Measurements from ENCODE around the gene MRM2.

The MRM2 gene

DNA sequence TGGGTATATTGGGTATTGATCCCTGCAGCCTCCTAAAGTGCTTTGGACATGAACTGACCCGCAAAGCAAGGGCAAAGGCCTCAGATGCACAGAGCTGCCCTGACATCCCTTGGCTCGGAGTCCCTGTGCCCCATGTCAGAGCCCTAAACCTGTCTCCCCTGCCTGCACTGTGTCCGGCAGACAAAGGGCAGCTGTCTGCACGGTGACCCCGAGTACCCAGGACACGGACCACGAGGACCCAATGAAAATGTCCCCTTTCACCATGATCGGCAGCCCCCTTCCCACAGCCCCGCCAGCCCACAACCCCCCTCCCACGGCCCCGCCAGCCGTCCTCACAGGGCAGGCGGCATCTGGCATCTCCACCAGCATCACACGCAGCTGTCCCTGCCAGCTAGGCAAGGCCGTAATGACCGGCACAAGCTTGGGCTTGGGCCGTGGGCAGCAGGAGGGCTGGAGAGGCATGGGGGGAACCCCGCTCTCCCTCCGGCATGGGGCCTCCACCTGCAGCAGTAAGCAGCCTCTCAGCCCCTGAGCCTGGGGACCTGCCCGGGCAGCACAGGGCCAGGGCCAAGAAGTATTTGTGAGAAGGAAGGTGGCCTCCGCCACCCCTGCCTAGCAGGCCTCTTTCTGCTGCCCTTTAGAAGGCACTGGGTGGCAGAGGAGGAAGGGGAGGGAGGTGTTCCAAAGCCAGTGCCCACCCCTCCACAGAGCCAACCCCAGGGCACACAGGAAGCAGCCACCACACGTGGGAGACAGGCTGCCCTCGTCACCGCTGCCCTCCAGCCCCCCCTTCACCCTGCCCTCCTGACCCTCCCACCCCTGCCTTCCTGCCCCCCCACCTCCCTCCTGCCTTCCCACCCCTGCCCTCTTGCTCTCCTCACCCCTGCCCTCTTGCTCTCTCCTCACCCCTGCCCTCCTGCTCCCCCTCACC is 10.1 kb upstream of the MRM2 start:
- TF ChIP-seq, protein P1, sequence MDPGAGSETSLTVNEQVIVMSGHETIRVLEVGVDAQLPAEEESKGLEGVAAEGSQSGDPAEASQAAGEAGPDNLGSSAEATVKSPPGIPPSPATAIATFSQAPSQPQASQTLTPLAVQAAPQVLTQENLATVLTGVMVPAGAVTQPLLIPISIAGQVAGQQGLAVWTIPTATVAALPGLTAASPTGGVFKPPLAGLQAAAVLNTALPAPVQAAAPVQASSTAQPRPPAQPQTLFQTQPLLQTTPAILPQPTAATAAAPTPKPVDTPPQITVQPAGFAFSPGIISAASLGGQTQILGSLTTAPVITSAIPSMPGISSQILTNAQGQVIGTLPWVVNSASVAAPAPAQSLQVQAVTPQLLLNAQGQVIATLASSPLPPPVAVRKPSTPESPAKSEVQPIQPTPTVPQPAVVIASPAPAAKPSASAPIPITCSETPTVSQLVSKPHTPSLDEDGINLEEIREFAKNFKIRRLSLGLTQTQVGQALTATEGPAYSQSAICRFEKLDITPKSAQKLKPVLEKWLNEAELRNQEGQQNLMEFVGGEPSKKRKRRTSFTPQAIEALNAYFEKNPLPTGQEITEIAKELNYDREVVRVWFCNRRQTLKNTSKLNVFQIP (CRISPR knock-in tag; IDR thresholded peaks at IDR 0.05; ENCODE audit: borderline replicate concordance, low read depth) = no peak
- TF ChIP-seq ZC3H10 (CRISPR knock-in tag; IDR thresholded peaks at IDR 0.05) = no peak
- TF ChIP-seq ZNF8 (CRISPR knock-in tag; IDR thresholded peaks at IDR 0.05) = no peak
- TF ChIP-seq BACH2 (CRISPR knock-in tag; IDR thresholded peaks at IDR 0.05; ENCODE audit: borderline replicate concordance) = no peak
- TF ChIP-seq CSDC2 (CRISPR knock-in tag; IDR thresholded peaks at IDR 0.05) = no peak
- no peak for TF ChIP-seq SNAI2 (CRISPR knock-in tag; IDR thresholded peaks at IDR 0.05)
- TF ChIP-seq, protein P2, sequence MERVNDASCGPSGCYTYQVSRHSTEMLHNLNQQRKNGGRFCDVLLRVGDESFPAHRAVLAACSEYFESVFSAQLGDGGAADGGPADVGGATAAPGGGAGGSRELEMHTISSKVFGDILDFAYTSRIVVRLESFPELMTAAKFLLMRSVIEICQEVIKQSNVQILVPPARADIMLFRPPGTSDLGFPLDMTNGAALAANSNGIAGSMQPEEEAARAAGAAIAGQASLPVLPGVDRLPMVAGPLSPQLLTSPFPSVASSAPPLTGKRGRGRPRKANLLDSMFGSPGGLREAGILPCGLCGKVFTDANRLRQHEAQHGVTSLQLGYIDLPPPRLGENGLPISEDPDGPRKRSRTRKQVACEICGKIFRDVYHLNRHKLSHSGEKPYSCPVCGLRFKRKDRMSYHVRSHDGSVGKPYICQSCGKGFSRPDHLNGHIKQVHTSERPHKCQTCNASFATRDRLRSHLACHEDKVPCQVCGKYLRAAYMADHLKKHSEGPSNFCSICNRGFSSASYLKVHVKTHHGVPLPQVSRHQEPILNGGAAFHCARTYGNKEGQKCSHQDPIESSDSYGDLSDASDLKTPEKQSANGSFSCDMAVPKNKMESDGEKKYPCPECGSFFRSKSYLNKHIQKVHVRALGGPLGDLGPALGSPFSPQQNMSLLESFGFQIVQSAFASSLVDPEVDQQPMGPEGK (CRISPR knock-in tag; IDR thresholded peaks at IDR 0.05; ENCODE audit: borderline replicate concordance) = no peak
- TF ChIP-seq, protein P3, sequence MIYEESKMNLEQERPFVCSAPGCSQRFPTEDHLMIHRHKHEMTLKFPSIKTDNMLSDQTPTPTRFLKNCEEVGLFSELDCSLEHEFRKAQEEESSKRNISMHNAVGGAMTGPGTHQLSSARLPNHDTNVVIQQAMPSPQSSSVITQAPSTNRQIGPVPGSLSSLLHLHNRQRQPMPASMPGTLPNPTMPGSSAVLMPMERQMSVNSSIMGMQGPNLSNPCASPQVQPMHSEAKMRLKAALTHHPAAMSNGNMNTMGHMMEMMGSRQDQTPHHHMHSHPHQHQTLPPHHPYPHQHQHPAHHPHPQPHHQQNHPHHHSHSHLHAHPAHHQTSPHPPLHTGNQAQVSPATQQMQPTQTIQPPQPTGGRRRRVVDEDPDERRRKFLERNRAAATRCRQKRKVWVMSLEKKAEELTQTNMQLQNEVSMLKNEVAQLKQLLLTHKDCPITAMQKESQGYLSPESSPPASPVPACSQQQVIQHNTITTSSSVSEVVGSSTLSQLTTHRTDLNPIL (CRISPR knock-in tag; IDR thresholded peaks at IDR 0.05; ENCODE audit: low read depth) = no peak
- TF ChIP-seq OSR1 (CRISPR knock-in tag; IDR thresholded peaks at IDR 0.05) = no peak
- TF ChIP-seq ZNF70 (CRISPR knock-in tag; IDR thresholded peaks at IDR 0.05) = no peak
- no peak for TF ChIP-seq ISL1 (CRISPR knock-in tag; IDR thresholded peaks at IDR 0.05)
- TF ChIP-seq, protein P4, sequence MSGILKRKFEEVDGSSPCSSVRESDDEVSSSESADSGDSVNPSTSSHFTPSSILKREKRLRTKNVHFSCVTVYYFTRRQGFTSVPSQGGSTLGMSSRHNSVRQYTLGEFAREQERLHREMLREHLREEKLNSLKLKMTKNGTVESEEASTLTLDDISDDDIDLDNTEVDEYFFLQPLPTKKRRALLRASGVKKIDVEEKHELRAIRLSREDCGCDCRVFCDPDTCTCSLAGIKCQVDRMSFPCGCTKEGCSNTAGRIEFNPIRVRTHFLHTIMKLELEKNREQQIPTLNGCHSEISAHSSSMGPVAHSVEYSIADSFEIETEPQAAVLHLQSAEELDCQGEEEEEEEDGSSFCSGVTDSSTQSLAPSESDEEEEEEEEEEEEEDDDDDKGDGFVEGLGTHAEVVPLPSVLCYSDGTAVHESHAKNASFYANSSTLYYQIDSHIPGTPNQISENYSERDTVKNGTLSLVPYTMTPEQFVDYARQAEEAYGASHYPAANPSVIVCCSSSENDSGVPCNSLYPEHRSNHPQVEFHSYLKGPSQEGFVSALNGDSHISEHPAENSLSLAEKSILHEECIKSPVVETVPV (CRISPR knock-in tag; IDR thresholded peaks at IDR 0.05) = no peak
- TF ChIP-seq ZFP3 (CRISPR knock-in tag; IDR thresholded peaks at IDR 0.05) = no peak
- TF ChIP-seq TOX (CRISPR knock-in tag; IDR thresholded peaks at IDR 0.05; ENCODE audit: borderline replicate concordance) = no peak
- no peak for TF ChIP-seq ESRRG (CRISPR knock-in tag; IDR thresholded peaks at IDR 0.05)
- ATAC-seq = no peak

DNA sequence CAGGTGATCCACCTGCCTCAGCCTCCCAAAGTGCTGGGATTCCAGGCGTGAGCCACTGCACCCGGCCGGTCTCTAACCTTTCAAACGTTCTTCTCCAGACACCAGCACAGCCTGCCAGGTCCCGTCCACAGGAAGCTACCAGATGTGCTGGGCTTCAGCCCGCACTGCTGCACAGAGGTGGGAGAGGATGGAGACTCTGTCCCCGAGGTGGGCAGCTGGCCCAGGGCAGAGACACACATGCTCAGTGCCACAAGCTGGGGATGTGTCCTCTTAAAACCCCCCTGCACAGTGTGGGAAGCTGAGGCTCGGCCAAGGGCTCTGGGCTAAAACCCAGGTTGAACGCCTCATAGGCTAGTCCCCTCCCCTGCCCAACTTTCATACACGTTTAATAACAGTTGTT is 9.4 kb upstream of the MRM2 start:
- ATAC-seq = no peak
- no peak for TF ChIP-seq ZFP3 (CRISPR knock-in tag; IDR thresholded peaks at IDR 0.05)
- no peak for TF ChIP-seq ZNF70 (CRISPR knock-in tag; IDR thresholded peaks at IDR 0.05)
- TF ChIP-seq SNAI2 (CRISPR knock-in tag; IDR thresholded peaks at IDR 0.05) = no peak
- no peak for TF ChIP-seq ZNF565 (CRISPR knock-in tag; conservative IDR thresholded peaks at IDR 0.05; ENCODE audit: low read depth)
- no peak for TF ChIP-seq ESRRG (CRISPR knock-in tag; IDR thresholded peaks at IDR 0.05)
- TF ChIP-seq ZC3H10 (CRISPR knock-in tag; IDR thresholded peaks at IDR 0.05) = no peak
- TF ChIP-seq, protein P4 (CRISPR knock-in tag; IDR thresholded peaks at IDR 0.05) = no peak
- no peak for TF ChIP-seq ISL1 (CRISPR knock-in tag; IDR thresholded peaks at IDR 0.05)
- TF ChIP-seq, protein P1 (CRISPR knock-in tag; IDR thresholded peaks at IDR 0.05; ENCODE audit: borderline replicate concordance, low read depth) = no peak

DNA sequence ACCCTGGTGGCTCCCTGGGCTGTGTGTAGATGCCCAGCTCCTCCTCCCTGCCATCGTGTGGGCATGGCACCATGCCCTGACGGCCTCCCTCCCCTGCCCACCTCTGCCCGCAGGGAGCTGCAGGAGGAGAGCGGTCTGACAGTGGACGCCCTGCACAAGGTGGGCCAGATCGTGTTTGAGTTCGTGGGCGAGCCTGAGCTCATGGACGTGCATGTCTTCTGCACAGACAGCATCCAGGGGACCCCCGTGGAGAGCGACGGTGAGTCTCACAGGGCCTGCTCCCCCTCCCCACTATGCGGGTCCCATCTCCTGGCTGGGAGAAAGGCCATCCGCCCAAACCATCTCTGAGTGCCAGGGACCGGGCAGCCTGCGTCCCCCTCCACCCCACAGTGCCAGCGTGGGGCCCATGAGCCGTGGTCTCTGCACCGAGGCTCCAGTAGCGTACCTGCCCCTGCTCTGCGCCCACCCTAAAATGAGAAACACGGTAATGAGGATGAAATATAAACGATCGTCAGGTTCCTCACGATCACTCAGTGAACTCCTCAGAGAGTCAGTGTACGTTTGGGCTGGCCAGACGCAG is 7.8 kb upstream of the MRM2 start:
- no peak for ATAC-seq
- no peak for TF ChIP-seq ISL1 (CRISPR knock-in tag; IDR thresholded peaks at IDR 0.05)
- TF ChIP-seq ESRRG (CRISPR knock-in tag; IDR thresholded peaks at IDR 0.05) = no peak
- no peak for TF ChIP-seq ZNF565 (CRISPR knock-in tag; conservative IDR thresholded peaks at IDR 0.05; ENCODE audit: low read depth)
- TF ChIP-seq, protein P2 (CRISPR knock-in tag; IDR thresholded peaks at IDR 0.05; ENCODE audit: borderline replicate concordance) = no peak
- no peak for TF ChIP-seq ZC3H10 (CRISPR knock-in tag; IDR thresholded peaks at IDR 0.05)
- no peak for TF ChIP-seq BACH2 (CRISPR knock-in tag; IDR thresholded peaks at IDR 0.05; ENCODE audit: borderline replicate concordance)
- TF ChIP-seq, protein P1 (CRISPR knock-in tag; IDR thresholded peaks at IDR 0.05; ENCODE audit: borderline replicate concordance, low read depth) = no peak
- TF ChIP-seq GLIS3 (CRISPR knock-in tag; IDR thresholded peaks at IDR 0.05) = no peak
- TF ChIP-seq RARB (CRISPR knock-in tag; IDR thresholded peaks at IDR 0.05) = no peak
- TF ChIP-seq ARNTL (CRISPR knock-in tag; IDR thresholded peaks at IDR 0.05; ENCODE audit: borderline replicate concordance, low read depth) = no peak
- TF ChIP-seq ZNF70 (CRISPR knock-in tag; IDR thresholded peaks at IDR 0.05) = no peak
